Epithelial cell of proximal tubule (primary cell): ENCODE results near the gene FAM20C. TPM values are rescaled to one million over a fixed set of nuclear protein-coding genes. Genes with fewer than 3 reads are reported as not detected.

Experiments used
- DNase-seq: peaks from one replicate; pipeline ENCODE4 v3.0.0-alpha.2; 2011; ENCODE audit warnings: low read depth
- H3K4me3 ChIP-seq: 2 replicates; pipeline ENCODE4 v1.5.1; 2011; ENCODE audit warnings: low read depth, mild to moderate bottlenecking, low read length
- CTCF ChIP-seq: conservative IDR thresholded peaks from 2 replicates; pipeline ENCODE4 v1.5.1; 2012; ENCODE audit warnings: low read depth, mild to moderate bottlenecking, low read length
- total RNA-seq: library from RNA; depleted of rRNA; stranded (reverse); fragments of >200 nt; gene quantifications from 2 replicates; pipeline ENCODE4 v1.2.3, GENCODE V29; 2015

Gene FAM20C
- total RNA-seq, 1 donor from 2014 or later: 84.2 TPM

GRCh38 chr7:279821-280220 is 87.5 kb downstream of the FAM20C start:
- TF ChIP-seq CTCF: no peak
- DNase-seq: no peak
- H3K4me3 ChIP-seq: no peak overlapping the region

- no peak for DNase-seq
- H3K4me3 ChIP-seq: no peak overlapping the region
- no peak for TF ChIP-seq CTCF
Measured at GRCh38 chr7:280461-280860, 88.1 kb downstream of the FAM20C start.

- H3K4me3 ChIP-seq: no peak overlapping the region
- DNase-seq: no peak
- no peak for TF ChIP-seq CTCF
Measured at GRCh38 chr7:281637-282036, 89.3 kb downstream of the FAM20C start.

GRCh38 chr7:282621-283020 is 90.2 kb downstream of the FAM20C start:
- no peak for DNase-seq
- TF ChIP-seq CTCF: no peak
- H3K4me3 ChIP-seq: no peak overlapping the region

- no peak for DNase-seq
- H3K4me3 ChIP-seq: no peak overlapping the region
- TF ChIP-seq CTCF: peak; percentile 4
Measured at GRCh38 chr7:284762-285722, 92.7 kb downstream of the FAM20C start.

- no peak for DNase-seq
- H3K4me3 ChIP-seq: no peak overlapping the region
- TF ChIP-seq CTCF: no peak
Measured at GRCh38 chr7:285731-286130, 93.4 kb downstream of the FAM20C start.

GRCh38 chr7:286266-286665 is 93.9 kb downstream of the FAM20C start:
- TF ChIP-seq CTCF: no peak
- H3K4me3 ChIP-seq: no peak overlapping the region
- no peak for DNase-seq
